ENCODE data around the gene CLEC16A. TPM values are rescaled to one million over a fixed set of nuclear protein-coding genes. Genes with fewer than 3 reads are reported as not detected.

The CLEC16A gene
- total RNA-seq, 4 donors from 2014 or later = 7.6 to 65.6 (median 28.0) TPM

DNA sequence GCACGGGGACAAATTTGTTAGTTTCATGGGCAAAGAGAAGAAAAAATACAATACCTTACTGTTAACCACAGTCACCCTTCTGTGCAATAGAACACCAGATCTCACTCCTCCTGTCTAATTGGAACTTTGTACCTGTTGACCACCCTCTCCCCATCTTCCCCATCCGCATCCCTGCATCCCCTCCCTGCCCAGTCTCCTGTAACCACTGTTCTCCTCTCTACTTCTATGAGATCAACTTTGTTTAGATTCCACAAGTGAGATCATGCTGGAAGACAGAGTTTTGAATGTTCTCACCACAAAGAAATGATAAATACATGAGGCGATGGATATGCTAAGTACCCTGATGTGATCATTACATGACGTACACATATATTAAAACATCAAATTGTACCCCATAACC lies 47.7 kb downstream of the CLEC16A start:
- Histone ChIP-seq H3K4me3 (no peak overlapping the region), H3K27me3 (no peaks in the 10 kb centered on the region), H3K27ac (no peak overlapping the region), H3K36me3 (no peaks in the 10 kb centered on the region), H3K4me1 (no peaks in the 10 kb centered on the region), H3K9me3 (no peaks in the 10 kb centered on the region)
- TF ChIP-seq, protein P1, sequence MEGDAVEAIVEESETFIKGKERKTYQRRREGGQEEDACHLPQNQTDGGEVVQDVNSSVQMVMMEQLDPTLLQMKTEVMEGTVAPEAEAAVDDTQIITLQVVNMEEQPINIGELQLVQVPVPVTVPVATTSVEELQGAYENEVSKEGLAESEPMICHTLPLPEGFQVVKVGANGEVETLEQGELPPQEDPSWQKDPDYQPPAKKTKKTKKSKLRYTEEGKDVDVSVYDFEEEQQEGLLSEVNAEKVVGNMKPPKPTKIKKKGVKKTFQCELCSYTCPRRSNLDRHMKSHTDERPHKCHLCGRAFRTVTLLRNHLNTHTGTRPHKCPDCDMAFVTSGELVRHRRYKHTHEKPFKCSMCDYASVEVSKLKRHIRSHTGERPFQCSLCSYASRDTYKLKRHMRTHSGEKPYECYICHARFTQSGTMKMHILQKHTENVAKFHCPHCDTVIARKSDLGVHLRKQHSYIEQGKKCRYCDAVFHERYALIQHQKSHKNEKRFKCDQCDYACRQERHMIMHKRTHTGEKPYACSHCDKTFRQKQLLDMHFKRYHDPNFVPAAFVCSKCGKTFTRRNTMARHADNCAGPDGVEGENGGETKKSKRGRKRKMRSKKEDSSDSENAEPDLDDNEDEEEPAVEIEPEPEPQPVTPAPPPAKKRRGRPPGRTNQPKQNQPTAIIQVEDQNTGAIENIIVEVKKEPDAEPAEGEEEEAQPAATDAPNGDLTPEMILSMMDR (IDR thresholded peaks at IDR 0.05) = no peak
- no peak for TF ChIP-seq POLR2A (IDR thresholded peaks at IDR 0.05)
- intact Hi-C loops (cut with DNase I; ENCODE audit: low total_unique reads) = no loop called here
- DNase-seq = no peak

DNA sequence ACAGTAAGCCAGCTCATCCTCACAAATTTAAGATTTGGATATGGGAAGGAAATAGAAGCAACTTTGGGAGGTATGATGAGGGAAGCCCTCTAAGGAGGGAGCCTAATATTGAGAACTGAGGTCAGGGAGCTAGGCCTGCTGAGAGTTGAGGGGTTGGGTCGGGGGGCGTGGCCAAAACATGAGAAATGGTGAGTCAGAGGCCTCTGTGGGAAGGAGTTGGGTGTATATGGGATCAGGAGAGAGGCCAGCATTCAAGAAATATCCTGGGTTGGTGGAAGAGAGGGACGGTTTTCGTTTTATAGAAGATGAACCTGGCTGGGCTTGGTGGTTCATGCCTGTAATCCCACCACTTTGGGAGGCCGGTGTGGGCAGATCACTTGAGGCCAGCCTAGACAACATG lies 48.4 kb downstream of the CLEC16A start:
- no peak overlapping the region for H3K27ac ChIP-seq
- no peaks in the 10 kb centered on the region for H3K36me3 ChIP-seq

DNA sequence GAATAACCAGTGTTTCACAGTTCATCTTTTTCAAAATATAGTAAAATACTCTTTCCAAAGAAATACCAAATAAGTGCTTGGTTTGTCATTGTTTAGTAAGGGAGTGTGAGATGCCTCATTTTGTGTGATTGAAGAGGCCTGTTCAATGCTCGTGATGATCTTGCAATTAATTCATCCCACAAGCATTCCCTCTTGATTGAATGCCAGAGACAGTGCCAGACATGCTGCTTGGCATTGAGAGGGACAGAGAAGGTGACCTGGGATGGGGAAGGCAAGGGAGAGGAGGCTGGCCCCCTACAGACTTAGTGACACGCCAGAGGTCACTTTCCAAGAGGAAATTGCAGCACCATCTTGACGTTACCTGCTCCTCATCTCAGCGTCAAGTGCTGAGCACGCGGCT lies 49.3 kb downstream of the CLEC16A start:
- Histone ChIP-seq H3K27ac (no peak overlapping the region), H3K27me3 (no peaks in the 10 kb centered on the region), H3K36me3 (no peaks in the 10 kb centered on the region), H3K4me1 (no peaks in the 10 kb centered on the region), H3K9me3 (no peaks in the 10 kb centered on the region), H3K4me3 (no peak overlapping the region)
- TF ChIP-seq, protein P1 (IDR thresholded peaks at IDR 0.05) = no peak
- TF ChIP-seq POLR2A (IDR thresholded peaks at IDR 0.05) = no peak
- intact Hi-C loops (cut with DNase I; ENCODE audit: low total_unique reads) = no loop called here
- no peak for DNase-seq

More for the DNA sequence above, 48.4 kb downstream of the CLEC16A start:
- H3K4me1 ChIP-seq = no peaks in the 10 kb centered on the region
- no peak for DNase-seq
- TF ChIP-seq, protein P1 (IDR thresholded peaks at IDR 0.05) = no peak
- no peak for TF ChIP-seq POLR2A (IDR thresholded peaks at IDR 0.05)
- intact Hi-C loops (cut with DNase I; ENCODE audit: low total_unique reads) = no loop called here
- H3K4me3 ChIP-seq = no peak overlapping the region
- no peaks in the 10 kb centered on the region for H3K9me3 ChIP-seq
- no peaks in the 10 kb centered on the region for H3K27me3 ChIP-seq

DNA sequence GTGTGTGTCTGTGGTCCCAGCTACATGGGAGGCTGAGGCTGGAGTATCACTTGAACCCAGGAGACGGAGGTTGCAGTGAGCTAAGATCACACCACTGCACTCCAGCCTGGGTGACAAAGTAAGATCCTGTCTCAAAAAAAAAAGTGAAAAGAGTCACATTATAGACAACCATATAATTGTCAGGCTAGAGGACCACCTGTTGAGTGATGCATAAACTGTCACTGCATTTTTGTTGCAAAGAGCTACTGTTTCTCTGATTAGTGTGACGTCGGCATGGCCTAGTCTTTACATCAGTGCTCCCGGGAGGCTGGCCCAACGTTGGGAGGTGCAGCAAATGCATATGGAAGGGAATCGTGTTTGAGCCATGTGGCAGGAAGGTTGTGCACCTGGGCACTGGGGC lies 50.2 kb downstream of the CLEC16A start:
- no peaks in the 10 kb centered on the region for H3K9me3 ChIP-seq
- no peaks in the 10 kb centered on the region for H3K36me3 ChIP-seq
- TF ChIP-seq POLR2A (IDR thresholded peaks at IDR 0.05) = no peak
- TF ChIP-seq, protein P1 (IDR thresholded peaks at IDR 0.05) = no peak
- no peaks in the 10 kb centered on the region for H3K4me1 ChIP-seq
- H3K27ac ChIP-seq = no peak overlapping the region
- intact Hi-C loops (cut with DNase I; ENCODE audit: low total_unique reads) = no loop called here
- H3K4me3 ChIP-seq = no peak overlapping the region
- no peaks in the 10 kb centered on the region for H3K27me3 ChIP-seq
- no peak for DNase-seq

DNA sequence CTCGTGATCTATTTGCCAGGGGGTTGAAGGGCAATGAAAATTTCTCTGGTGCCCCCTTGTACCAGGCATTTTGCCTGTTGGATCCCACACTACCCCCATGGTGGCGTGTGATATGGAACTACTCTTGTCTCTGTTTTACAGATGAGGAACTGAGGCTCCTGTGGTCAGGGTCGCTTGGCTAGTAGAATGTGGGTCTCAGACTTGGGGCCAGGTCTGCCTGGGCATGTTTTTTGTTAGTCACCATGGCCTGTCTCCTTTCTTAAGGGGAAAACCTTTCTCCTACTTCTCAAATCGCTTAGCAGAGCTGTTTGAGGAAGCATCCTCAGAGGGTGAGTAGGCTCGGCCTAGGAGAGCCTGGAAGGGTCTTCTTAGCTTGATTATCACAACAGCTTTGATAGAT lies 51.2 kb downstream of the CLEC16A start:
- H3K4me3 ChIP-seq = no peak overlapping the region
- no peak for TF ChIP-seq POLR2A (IDR thresholded peaks at IDR 0.05)
- TF ChIP-seq, protein P1 (IDR thresholded peaks at IDR 0.05) = no peak
- DNase-seq = no peak
- no peak overlapping the region for H3K27ac ChIP-seq
- H3K4me1 ChIP-seq = no peaks in the 10 kb centered on the region
- H3K36me3 ChIP-seq = no peaks in the 10 kb centered on the region
- no peaks in the 10 kb centered on the region for H3K27me3 ChIP-seq
- H3K9me3 ChIP-seq = no peaks in the 10 kb centered on the region
- intact Hi-C loops (cut with DNase I; ENCODE audit: low total_unique reads) = no loop called here
